H9 (cell line): ENCODE data around the gene SIN3B. TPM values are rescaled to one million over a fixed set of nuclear protein-coding genes. Genes with fewer than 3 reads are reported as not detected.

Experiments
- DNase-seq: peaks from one replicate; pipeline ENCODE4 v3.0.0-alpha.2; 2017
- H2AFZ ChIP-seq: one replicate; pipeline ENCODE4 v1.6.1; 2013; ENCODE audit warnings: mild to moderate bottlenecking, low read length, control low read depth, moderate library complexity
- H2AK5ac ChIP-seq: 2 replicates; pipeline ENCODE4 v1.6.1; 2013; ENCODE audit warnings: low read length, control low read depth, mixed read lengths; ENCODE audit not compliant: insufficient read length
- H2BK120ac ChIP-seq: one replicate; pipeline ENCODE4 v1.6.1; 2013; ENCODE audit warnings: low read depth, mild to moderate bottlenecking, low read length, control low read depth, inconsistent platforms; ENCODE audit not compliant: poor library complexity, severe bottlenecking
- H2BK12ac ChIP-seq: 2 replicates; pipeline ENCODE4 v1.6.1; 2013; ENCODE audit warnings: low read length, control low read depth, mixed read lengths, low read depth; ENCODE audit not compliant: insufficient read length
- H2BK15ac ChIP-seq: 2 replicates; pipeline ENCODE4 v1.6.1; 2013; ENCODE audit warnings: low read depth, low read length, control low read depth
- H2BK20ac ChIP-seq: one replicate; pipeline ENCODE4 v1.6.1; 2013; ENCODE audit warnings: low read depth, mild to moderate bottlenecking, low read length, control low read depth, inconsistent platforms; ENCODE audit not compliant: poor library complexity, severe bottlenecking
- H2BK5ac ChIP-seq: 2 replicates; pipeline ENCODE4 v1.6.1; 2013; ENCODE audit warnings: low read length, control low read depth, mixed read lengths; ENCODE audit not compliant: insufficient read length
- H3K14ac ChIP-seq: 2 replicates; pipeline ENCODE4 v1.6.1; 2013; ENCODE audit warnings: low read length, control low read depth; ENCODE audit not compliant: insufficient read depth
- H3K18ac ChIP-seq: 2 replicates; pipeline ENCODE4 v1.6.1; 2013; ENCODE audit warnings: low read depth, mild to moderate bottlenecking, mixed read lengths, low read length, control low read depth; ENCODE audit not compliant: insufficient read length
- H3K23ac ChIP-seq: 2 replicates; pipeline ENCODE4 v1.6.1; 2013; ENCODE audit warnings: low read length, control low read depth, mixed read lengths, low read depth; ENCODE audit not compliant: insufficient read length
- H3K23me2 ChIP-seq: 2 replicates; pipeline ENCODE4 v1.6.1; 2013; ENCODE audit warnings: low read depth, mild to moderate bottlenecking, mixed read lengths, low read length, control low read depth; ENCODE audit not compliant: insufficient read length, poor library complexity, severe bottlenecking
- H3K27ac ChIP-seq: 2 replicates; pipeline ENCODE4 v1.5.1; 2013; ENCODE audit warnings: low read length, control low read depth, mixed read lengths, low read depth; ENCODE audit not compliant: insufficient read length
- H3K27me3 ChIP-seq: 2 replicates; pipeline ENCODE4 v1.6.1; 2013; ENCODE audit warnings: low read length, control low read depth, inconsistent platforms; ENCODE audit not compliant: insufficient read depth
- H3K4ac ChIP-seq: 2 replicates; pipeline ENCODE4 v1.6.1; 2013; ENCODE audit warnings: low read depth, mild to moderate bottlenecking, control low read depth, inconsistent platforms, low read length, moderate library complexity
- H3K4me1 ChIP-seq: 2 replicates; pipeline ENCODE4 v1.6.1; 2013; ENCODE audit warnings: low read length, control low read depth, inconsistent platforms; ENCODE audit not compliant: insufficient read depth
- H3K4me2 ChIP-seq: 2 replicates; pipeline ENCODE4 v1.6.1; 2013; ENCODE audit warnings: low read length, control low read depth, mixed read lengths; ENCODE audit not compliant: insufficient read length, insufficient read depth
- H3K56ac ChIP-seq: 2 replicates; pipeline ENCODE4 v1.6.1; 2013; ENCODE audit warnings: low read depth, mild to moderate bottlenecking, mixed read lengths, low read length, control low read depth; ENCODE audit not compliant: insufficient read length
- H3K79me1 ChIP-seq: 2 replicates; pipeline ENCODE4 v1.6.1; 2013; ENCODE audit warnings: low read depth, mild to moderate bottlenecking, moderate library complexity, low read length, control low read depth, inconsistent platforms; ENCODE audit not compliant: insufficient read depth, poor library complexity, severe bottlenecking
- H3K79me2 ChIP-seq: 2 replicates; pipeline ENCODE4 v1.6.1; 2013; ENCODE audit warnings: low read length, control low read depth, inconsistent platforms; ENCODE audit not compliant: insufficient read depth
- H3K9ac ChIP-seq: 2 replicates; pipeline ENCODE4 v1.6.1; 2013; ENCODE audit warnings: low read length, control low read depth, mixed read lengths; ENCODE audit not compliant: insufficient read length; ENCODE audit errors: extremely low read depth
- H3K9me3 ChIP-seq: one replicate; pipeline ENCODE4 v1.6.1; 2013; ENCODE audit warnings: low read depth, low read length, inconsistent platforms; ENCODE audit not compliant: control insufficient read depth
- H3T11ph ChIP-seq: one replicate; pipeline ENCODE4 v1.6.1; 2013; ENCODE audit warnings: mild to moderate bottlenecking, low read length, control low read depth, inconsistent platforms
- H4K20me1 ChIP-seq: one replicate; pipeline ENCODE4 v1.6.1; 2013; ENCODE audit not compliant: control insufficient read depth, insufficient read length, insufficient read depth
- H4K5ac ChIP-seq: 2 replicates; pipeline ENCODE4 v1.6.1; 2013; ENCODE audit warnings: low read depth, mild to moderate bottlenecking, mixed read lengths, low read length, control low read depth; ENCODE audit not compliant: insufficient read length
- H4K8ac ChIP-seq: replicated peaks from 2 replicates; pipeline ENCODE4 v1.6.1; 2013; ENCODE audit warnings: low read length, control low read depth, mixed read lengths, low read depth; ENCODE audit not compliant: insufficient read length
- H4K91ac ChIP-seq: 2 replicates; pipeline ENCODE4 v1.6.1; 2013; ENCODE audit warnings: low read depth, mild to moderate bottlenecking, moderate library complexity, mixed read lengths, low read length, control low read depth; ENCODE audit not compliant: insufficient read length
- H3K27ac Mint-ChIP-seq, 3 experiments: 2 replicates in 2 of 3; 3 replicates in 1 of 3; pipeline ENCODE4 v1.8.0; 2020 to 2021; ENCODE audit warnings: mixed read lengths in 3 of 3, mild to moderate bottlenecking in 1 of 3, moderate library complexity in 1 of 3
- H3K27me3 Mint-ChIP-seq: 2 replicates; pipeline ENCODE4 v1.8.0; 2021; ENCODE audit warnings: low read depth, mild to moderate bottlenecking, moderate library complexity, mixed read lengths
- H3K36me3 Mint-ChIP-seq, 3 experiments: 2 replicates in 2 of 3; 3 replicates in 1 of 3; pipeline ENCODE4 v1.8.0; 2020 to 2021; ENCODE audit warnings: low read depth in 3 of 3, mixed read lengths in 3 of 3; ENCODE audit not compliant: insufficient read depth in 1 of 3
- H3K4me1 Mint-ChIP-seq, 2 experiments: 2 replicates each; pipeline ENCODE4 v1.8.0; 2020; ENCODE audit warnings: mixed read lengths in 2 of 2
- H3K4me3 Mint-ChIP-seq, 2 experiments: 2 replicates in 1 of 2; 3 replicates in 1 of 2; pipeline ENCODE4 v1.8.0; 2020 to 2021; ENCODE audit warnings: mild to moderate bottlenecking in 2 of 2, mixed read lengths in 2 of 2, moderate library complexity in 1 of 2
- H3K9me3 Mint-ChIP-seq, 2 experiments: 2 replicates in 1 of 2; 3 replicates in 1 of 2; pipeline ENCODE4 v1.8.0; 2020; ENCODE audit warnings: mild to moderate bottlenecking in 2 of 2, mixed read lengths in 2 of 2, moderate library complexity in 1 of 2
- CTCF ChIP-seq: fragments of 200-600 bp; sonication (generic); conservative IDR thresholded peaks from 3 replicates; pipeline ENCODE4 v1.8.0; 2021; ENCODE audit warnings: antibody characterized with exemption, mild to moderate bottlenecking
- WGBS: extraction: QIAGEN DNeasy Blood & Tissue Kit; methylation state at CpG from one replicate; pipeline ENCODE4 v1.1.7; 2013; ENCODE audit warnings: missing lambda C conversion rate, low lambda C conversion rate, mixed read lengths; ENCODE audit not compliant: insufficient read length; ENCODE audit errors: extremely low coverage; 5-methylcytosine and 5-hydroxymethylcytosine counted together
- total RNA-seq: library from RNA; stranded (reverse); gene quantifications from 2 replicates; pipeline ENCODE4 v1.2.1, GENCODE V29; 2021

SIN3B gene
- total RNA-seq, 1 experiment from 2014 or later: 72.7 TPM

GRCh38 chr19:16860118-16860517 is 30.9 kb downstream of the SIN3B start:
- H3K9me3 Mint-ChIP-seq: no peaks in the 10 kb centered on the region
- Histone ChIP-seq H3K79me2 (no peaks in the 10 kb centered on the region), H4K8ac (no peak overlapping the region), H3K23me2 (no peaks in the 10 kb centered on the region), H2BK12ac (no peak overlapping the region), H2BK120ac (no peak overlapping the region), H3K4me2 (no peak overlapping the region), H4K91ac (no peak overlapping the region), H2BK5ac (no peak overlapping the region), H3K9ac (no peak overlapping the region), H2BK15ac (no peak overlapping the region), H3K14ac (no peak overlapping the region), H3K56ac (no peak overlapping the region), H3K18ac (no peak overlapping the region), H3T11ph (no peak overlapping the region), H3K79me1 (no peaks in the 10 kb centered on the region), H2AFZ (no peak overlapping the region), H3K4ac (no peak overlapping the region), H4K5ac (no peak overlapping the region), H2BK20ac (no peak overlapping the region), H3K9me3 (no peaks in the 10 kb centered on the region), H3K27me3 (no peaks in the 10 kb centered on the region), H2AK5ac (no peak overlapping the region), H3K27ac (no peak overlapping the region), H3K23ac (no peak overlapping the region), H3K4me1 (no peaks in the 10 kb centered on the region), H4K20me1 (no peaks in the 10 kb centered on the region)
- no peak overlapping the region for H3K4me3 Mint-ChIP-seq
- TF ChIP-seq CTCF: no peak
- no CpG with 5 or more reads among the region's 20 CpGs for WGBS
- no peaks in the 10 kb centered on the region for H3K27me3 Mint-ChIP-seq
- H3K27ac Mint-ChIP-seq: peak overlapping the region in 2 of 3 experiments; percentile 79 to 90; a peak in 4 of 7 replicates
- H3K36me3 Mint-ChIP-seq: peaks cover 17 to 53% (median 48%) of the 10 kb centered on the region in 3 experiments; a peak in 6 of 7 replicates
- no peak for DNase-seq
- no peaks in the 10 kb centered on the region for H3K4me1 Mint-ChIP-seq
